WTC11 (cell line): ENCODE measurements around the gene ZFAND5. TPM values are rescaled to one million over a fixed set of nuclear protein-coding genes. Genes with fewer than 3 reads are reported as not detected.

Source experiments
- ATAC-seq: fragments of 200-7000 bp; cut with Tn5 transposase; 2 replicates; pipeline ENCODE4 v1.10.0; 2021; ENCODE audit warnings: mild to moderate bottlenecking, moderate library complexity
- CTCF ChIA-PET: fragments of 300-600 bp; sonication (Branson Sonifier 250); formaldehyde crosslinking; loops from one replicate; lab custom pipeline; 2021; ENCODE audit warnings: antibody characterized with exemption; lab: Charles Lee
- POLR2A ChIA-PET: fragments of 350-600 bp; sonication (Branson Sonifier 250); formaldehyde crosslinking; loops from one replicate; lab custom pipeline; 2021; ENCODE audit warnings: antibody characterized with exemption; lab: Charles Lee
- DNase-seq: peaks from one replicate; pipeline ENCODE4 v3.0.0; 2021; ENCODE audit warnings: low spot score
- H3K27ac Mint-ChIP-seq: 2 replicates; pipeline ENCODE4 v1.8.0; 2021; ENCODE audit warnings: mixed read lengths
- H3K27me3 Mint-ChIP-seq: 2 replicates; pipeline ENCODE4 v1.8.0; 2021; ENCODE audit warnings: low read depth, mild to moderate bottlenecking, moderate library complexity, mixed read lengths
- H3K36me3 Mint-ChIP-seq: 2 replicates; pipeline ENCODE4 v1.8.0; 2021; ENCODE audit warnings: mixed read lengths
- H3K4me1 Mint-ChIP-seq: 2 replicates; pipeline ENCODE4 v1.8.0; 2022; ENCODE audit warnings: mixed read lengths
- H3K4me3 Mint-ChIP-seq: 2 replicates; pipeline ENCODE4 v1.8.0; 2021; ENCODE audit warnings: mild to moderate bottlenecking, moderate library complexity, mixed read lengths
- H3K9me3 Mint-ChIP-seq: 2 replicates; pipeline ENCODE4 v1.8.0; 2021; ENCODE audit warnings: mixed read lengths
- CBFB ChIP-seq: sonication (generic); formaldehyde crosslinking; IDR thresholded peaks from 2 replicates; pipeline ENCODE4 v1.8.1; 2022; ENCODE audit warnings: mild to moderate bottlenecking, low read depth, missing genetic modification reagents
- CREB1 ChIP-seq: sonication (generic); formaldehyde crosslinking; IDR thresholded peaks from 2 replicates; pipeline ENCODE4 v1.8.0; 2023; ENCODE audit warnings: mild to moderate bottlenecking, missing genetic modification reagents
- CREM ChIP-seq: sonication (generic); formaldehyde crosslinking; IDR thresholded peaks from 2 replicates; pipeline ENCODE4 v1.8.1; 2022; ENCODE audit warnings: mild to moderate bottlenecking, missing genetic modification reagents, moderate library complexity
- E2F5 ChIP-seq: sonication (generic); formaldehyde crosslinking; IDR thresholded peaks from 2 replicates; pipeline ENCODE4 v1.8.1; 2022; ENCODE audit warnings: mild to moderate bottlenecking, moderate library complexity, missing genetic modification reagents
- ELF4 ChIP-seq: sonication (generic); formaldehyde crosslinking; IDR thresholded peaks from 2 replicates; pipeline ENCODE4 v1.8.1; 2022; ENCODE audit warnings: low read depth, mild to moderate bottlenecking, moderate library complexity, missing genetic modification reagents
- ESRRA ChIP-seq: sonication (generic); formaldehyde crosslinking; IDR thresholded peaks from 2 replicates; pipeline ENCODE4 v1.8.1; 2022; ENCODE audit warnings: mild to moderate bottlenecking, missing genetic modification reagents, borderline replicate concordance
- NFYB ChIP-seq: sonication (generic); formaldehyde crosslinking; conservative IDR thresholded peaks from 2 replicates; pipeline ENCODE4 v1.8.0; 2022; ENCODE audit warnings: low read depth, missing genetic modification reagents
- NR2C2 ChIP-seq: sonication (generic); formaldehyde crosslinking; IDR thresholded peaks from 2 replicates; pipeline ENCODE4 v1.8.0; 2022; ENCODE audit warnings: mild to moderate bottlenecking, missing genetic modification reagents
- NR3C1 ChIP-seq: sonication (generic); formaldehyde crosslinking; conservative IDR thresholded peaks from 2 replicates; pipeline ENCODE4 v1.8.1; 2023; ENCODE audit warnings: low read depth, mild to moderate bottlenecking, missing genetic modification reagents
- SMAD4 ChIP-seq: sonication (generic); formaldehyde crosslinking; IDR thresholded peaks from 2 replicates; pipeline ENCODE4 v1.8.0; 2022; ENCODE audit warnings: mild to moderate bottlenecking, missing genetic modification reagents
- ZNF121 ChIP-seq: sonication (generic); formaldehyde crosslinking; IDR thresholded peaks from 2 replicates; pipeline ENCODE4 v1.8.0; 2023; ENCODE audit warnings: missing genetic modification reagents
- ZNF425 ChIP-seq: fragments of 250-450 bp; sonication (Bioruptor Pico); conservative IDR thresholded peaks from 2 replicates; pipeline ENCODE4 v1.9.0; 2021; ENCODE audit warnings: mild to moderate bottlenecking
- ZNF512 ChIP-seq: sonication (generic); formaldehyde crosslinking; IDR thresholded peaks from 2 replicates; pipeline ENCODE4 v1.8.1; 2022; ENCODE audit warnings: missing genetic modification reagents, borderline replicate concordance
- ZNF532 ChIP-seq: fragments of 250-450 bp; sonication (Bioruptor Pico); IDR thresholded peaks from 2 replicates; pipeline ENCODE4 v1.9.0; 2021; ENCODE audit warnings: mild to moderate bottlenecking, borderline replicate concordance
- total RNA-seq: library from RNA; stranded (reverse); gene quantifications from 3 replicates; pipeline ENCODE4 v1.2.3, GENCODE V29; 2021

The ZFAND5 gene
- total RNA-seq, 1 experiment from 2014 or later, result 137 TPM

GRCh38 chr9:72361217-72361616, 3.8 kb downstream of the ZFAND5 start:
- ChIA-PET POLR2A (interaction anchor here (1.0 kb wide), 1 partner anchor 9 kb away, joined by 3 read pairs; no protein-coding TSS in a partner anchor), CTCF (interaction anchor here (2.0 kb wide), 1 partner anchor 80 kb away, joined by 7 read pairs; no protein-coding TSS in a partner anchor)
- ATAC-seq, result no peak
- Mint-ChIP-seq H3K4me1 (peaks cover 47% of the 10 kb centered on the region), H3K9me3 (no peaks in the 10 kb centered on the region), H3K27ac (peak overlapping the region; percentile 53; the same call in 1 of the 2 replicates), H3K27me3 (no peaks in the 10 kb centered on the region), H3K36me3 (peaks cover 71% of the 10 kb centered on the region), H3K4me3 (peak overlapping the region; percentile 29)
- no peak for DNase-seq
- TF ChIP-seq CREB1 (CRISPR knock-in tag), result no peak
- TF ChIP-seq CBFB, result no peak

- TF ChIP-seq ESRRA (CRISPR knock-in tag) (no peak), E2F5 (CRISPR knock-in tag) (no peak)
- Mint-ChIP-seq H3K4me1 (peaks cover 41% of the 10 kb centered on the region), H3K27me3 (no peaks in the 10 kb centered on the region), H3K27ac (peak overlapping the region; percentile 42), H3K4me3 (no peak overlapping the region), H3K36me3 (peaks cover 80% of the 10 kb centered on the region), H3K9me3 (no peaks in the 10 kb centered on the region)
- ChIA-PET POLR2A (no interaction called here), CTCF (no interaction called here)
- ATAC-seq, result no peak
- no peak for DNase-seq
These were observed 4.7 kb downstream of the ZFAND5 start for GRCh38 chr9:72360324-72360723.

- no peaks in the 10 kb centered on the region for H3K9me3 Mint-ChIP-seq
- no peaks in the 10 kb centered on the region for H3K27me3 Mint-ChIP-seq
- no peak for DNase-seq
- POLR2A ChIA-PET, result interaction anchor here (1.6 kb wide), 1 partner anchor 9 kb away, joined by 7 read pairs; the partner anchor contains the start of gene ZFAND5
- H3K4me1 Mint-ChIP-seq, result peaks cover 20% of the 10 kb centered on the region
- TF ChIP-seq NR2C2 (CRISPR knock-in tag) (no peak), ZNF512 (CRISPR knock-in tag) (no peak), NR3C1 (CRISPR knock-in tag) (no peak), CREM (CRISPR knock-in tag) (no peak), NFYB (no peak), ELF4 (CRISPR knock-in tag) (no peak), SMAD4 (CRISPR knock-in tag) (no peak), ZNF532 (CRISPR knock-in tag) (no peak), ZNF121 (CRISPR knock-in tag) (no peak)
- ATAC-seq, result no peak
- H3K36me3 Mint-ChIP-seq, result peaks cover 75% of the 10 kb centered on the region
- CTCF ChIA-PET, result no interaction called here
- peak overlapping the region; percentile 90 for H3K27ac Mint-ChIP-seq
- H3K4me3 Mint-ChIP-seq, result no peak overlapping the region
These were observed 8.9 kb downstream of the ZFAND5 start for GRCh38 chr9:72356041-72356582.

- Mint-ChIP-seq H3K4me1 (peaks cover 12% of the 10 kb centered on the region), H3K27me3 (no peaks in the 10 kb centered on the region), H3K27ac (no peak overlapping the region), H3K9me3 (no peaks in the 10 kb centered on the region), H3K4me3 (no peak overlapping the region), H3K36me3 (peaks cover 66% of the 10 kb centered on the region)
- TF ChIP-seq ZNF425 (CRISPR knock-in tag), result peak; percentile 61; the same call in 1 of the 2 replicates
- no peak for TF ChIP-seq NR2C2 (CRISPR knock-in tag)
- DNase-seq, result no peak
- ATAC-seq, result no peak
- CTCF ChIA-PET, result no interaction called here
- POLR2A ChIA-PET, result no interaction called here
These were observed 9.9 kb downstream of the ZFAND5 start for GRCh38 chr9:72355153-72355552.
